Chondrocyte (in vitro differentiated cells): Measurements from ENCODE around the gene SAMD11. TPM values are rescaled to one million over a fixed set of nuclear protein-coding genes. Genes with fewer than 3 reads are reported as not detected.

Source experiments
- DNase-seq: peaks from one replicate; pipeline ENCODE4 v3.0.0; 2021; ENCODE audit warnings: mixed read lengths, low spot score
- H3K27ac Mint-ChIP-seq: one replicate; pipeline ENCODE4 v1.8.0; 2021; ENCODE audit warnings: mild to moderate bottlenecking, moderate library complexity, mixed read lengths; ENCODE audit not compliant: unreplicated experiment
- H3K27me3 Mint-ChIP-seq: 2 replicates; pipeline ENCODE4 v1.8.0; 2021; ENCODE audit warnings: low read depth, mixed read lengths
- H3K36me3 Mint-ChIP-seq: 2 replicates; pipeline ENCODE4 v1.8.0; 2021; ENCODE audit warnings: low read depth, mixed read lengths
- H3K4me1 Mint-ChIP-seq: 2 replicates; pipeline ENCODE4 v1.8.0; 2021; ENCODE audit warnings: low read depth, mild to moderate bottlenecking, mixed read lengths
- H3K4me3 Mint-ChIP-seq: one replicate; pipeline ENCODE4 v1.8.0; 2021; ENCODE audit warnings: mild to moderate bottlenecking, moderate library complexity, mixed read lengths; ENCODE audit not compliant: unreplicated experiment
- H3K9me3 Mint-ChIP-seq: 2 replicates; pipeline ENCODE4 v1.8.0; 2021; ENCODE audit warnings: low read depth, mixed read lengths
- CTCF ChIP-seq: fragments of 200-600 bp; sonication (generic); IDR thresholded peaks from 2 replicates; pipeline ENCODE4 v1.5.0; 2021; ENCODE audit warnings: antibody characterized with exemption, mild to moderate bottlenecking, moderate library complexity
- total RNA-seq: library from RNA; stranded (reverse); gene quantifications from 3 replicates; pipeline ENCODE4 v1.2.1, GENCODE V29; 2021

The SAMD11 gene
- total RNA-seq, 1 donor from 2014 or later = 3.4 TPM

GRCh38 chr1:962381-963300, 38.9 kb downstream of the SAMD11 start:
- Mint-ChIP-seq H3K9me3 (no peaks in the 10 kb centered on the region), H3K4me1 (peaks cover 19% of the 10 kb centered on the region), H3K4me3 (peak overlapping the region; percentile 49), H3K27me3 (no peaks in the 10 kb centered on the region), H3K36me3 (no peaks in the 10 kb centered on the region), H3K27ac (no peak overlapping the region)
- no peak for DNase-seq
- TF ChIP-seq CTCF = no peak

GRCh38 chr1:963301-963651, 39.6 kb downstream of the SAMD11 start:
- no peak for DNase-seq
- H3K4me3 Mint-ChIP-seq = no peak overlapping the region
- H3K36me3 Mint-ChIP-seq = no peaks in the 10 kb centered on the region
- TF ChIP-seq CTCF = no peak
- H3K27me3 Mint-ChIP-seq = no peaks in the 10 kb centered on the region
- H3K4me1 Mint-ChIP-seq = peaks cover 14% of the 10 kb centered on the region
- H3K9me3 Mint-ChIP-seq = no peaks in the 10 kb centered on the region
- no peak overlapping the region for H3K27ac Mint-ChIP-seq

- no peaks in the 10 kb centered on the region for H3K27me3 Mint-ChIP-seq
- no peak for TF ChIP-seq CTCF
- no peaks in the 10 kb centered on the region for H3K9me3 Mint-ChIP-seq
- H3K36me3 Mint-ChIP-seq = no peaks in the 10 kb centered on the region
- H3K27ac Mint-ChIP-seq = no peak overlapping the region
- H3K4me3 Mint-ChIP-seq = no peak overlapping the region
- no peak for DNase-seq
- H3K4me1 Mint-ChIP-seq = peaks cover 10% of the 10 kb centered on the region
Measured at GRCh38 chr1:963746-964525, 40.2 kb downstream of the SAMD11 start.

GRCh38 chr1:964691-965525, 41.2 kb downstream of the SAMD11 start:
- H3K27ac Mint-ChIP-seq = no peak overlapping the region

More at GRCh38 chr1:964691-965525, 41.2 kb downstream of the SAMD11 start:
- H3K9me3 Mint-ChIP-seq = no peaks in the 10 kb centered on the region
- no peak overlapping the region for H3K4me3 Mint-ChIP-seq
- peaks cover 2% of the 10 kb centered on the region for H3K27me3 Mint-ChIP-seq
- no peak for DNase-seq
- peaks cover 10% of the 10 kb centered on the region for H3K4me1 Mint-ChIP-seq
- H3K36me3 Mint-ChIP-seq = no peaks in the 10 kb centered on the region
- TF ChIP-seq CTCF = no peak
